ENCODE data around the gene CARS1.

Gene CARS1

GRCh38 chr11:3055891-3056290 is 1.3 kb downstream of the CARS1 start:
- H3K79me2 ChIP-seq (ENCODE audit: low read length): peaks cover 59% of the 10 kb centered on the region
- no peaks in the 10 kb centered on the region for H3K9me2 ChIP-seq (replicated peaks; ENCODE audit: insufficient read depth, low read length)
- peaks cover 4% of the 10 kb centered on the region; the same call in 1 of the 2 replicates for H3F3A ChIP-seq (ENCODE audit: insufficient read depth, low read length)
- H3K27me3 ChIP-seq (replicated peaks; ENCODE audit: insufficient read depth, low read length): no peaks in the 10 kb centered on the region
- DNase-seq: no peak
- peak overlapping the region; percentile 91 for H3K4me2 ChIP-seq (ENCODE audit: low read depth, low read length)
- no peak overlapping the region for H3K27ac ChIP-seq (ENCODE audit: low read length)
- H2AFZ ChIP-seq (ENCODE audit: low read length): no peak overlapping the region
- no peaks in the 10 kb centered on the region for H3K9me3 ChIP-seq (replicated peaks; ENCODE audit: insufficient read depth, low read length)
- no peaks in the 10 kb centered on the region for H3K36me3 ChIP-seq (replicated peaks; ENCODE audit: insufficient read depth, low read length)
- peak overlapping the region; percentile 100 for H3K4me3 ChIP-seq (ENCODE audit: low read length)
- peaks cover 16% of the 10 kb centered on the region for H3K4me1 ChIP-seq (ENCODE audit: low read length)
- H4K20me1 ChIP-seq (ENCODE audit: insufficient read depth, low read length): no peaks in the 10 kb centered on the region
- H3K9ac ChIP-seq (ENCODE audit: low read length): peak overlapping the region; percentile 98; the same call in 1 of the 2 replicates
- TF ChIP-seq, protein P1, sequence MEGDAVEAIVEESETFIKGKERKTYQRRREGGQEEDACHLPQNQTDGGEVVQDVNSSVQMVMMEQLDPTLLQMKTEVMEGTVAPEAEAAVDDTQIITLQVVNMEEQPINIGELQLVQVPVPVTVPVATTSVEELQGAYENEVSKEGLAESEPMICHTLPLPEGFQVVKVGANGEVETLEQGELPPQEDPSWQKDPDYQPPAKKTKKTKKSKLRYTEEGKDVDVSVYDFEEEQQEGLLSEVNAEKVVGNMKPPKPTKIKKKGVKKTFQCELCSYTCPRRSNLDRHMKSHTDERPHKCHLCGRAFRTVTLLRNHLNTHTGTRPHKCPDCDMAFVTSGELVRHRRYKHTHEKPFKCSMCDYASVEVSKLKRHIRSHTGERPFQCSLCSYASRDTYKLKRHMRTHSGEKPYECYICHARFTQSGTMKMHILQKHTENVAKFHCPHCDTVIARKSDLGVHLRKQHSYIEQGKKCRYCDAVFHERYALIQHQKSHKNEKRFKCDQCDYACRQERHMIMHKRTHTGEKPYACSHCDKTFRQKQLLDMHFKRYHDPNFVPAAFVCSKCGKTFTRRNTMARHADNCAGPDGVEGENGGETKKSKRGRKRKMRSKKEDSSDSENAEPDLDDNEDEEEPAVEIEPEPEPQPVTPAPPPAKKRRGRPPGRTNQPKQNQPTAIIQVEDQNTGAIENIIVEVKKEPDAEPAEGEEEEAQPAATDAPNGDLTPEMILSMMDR (IDR thresholded peaks at IDR 0.05; ENCODE audit: low read length): no peak
- TF ChIP-seq EZH2phosphoT487 (IDR thresholded peaks at IDR 0.05; ENCODE audit: low read length): no peak
- TF ChIP-seq EZH2 (optimal IDR thresholded peaks at IDR 0.05; ENCODE audit: low read depth, low read length): no peak

- Histone ChIP-seq H3F3A (ENCODE audit: insufficient read depth, low read length) (peaks cover 22% of the 10 kb centered on the region), H3K27ac (ENCODE audit: low read length) (no peak overlapping the region), H3K9me2 (replicated peaks; ENCODE audit: insufficient read depth, low read length) (no peaks in the 10 kb centered on the region), H3K9me3 (replicated peaks; ENCODE audit: insufficient read depth, low read length) (no peaks in the 10 kb centered on the region), H3K79me2 (ENCODE audit: low read length) (peaks cover 89% of the 10 kb centered on the region), H4K20me1 (ENCODE audit: insufficient read depth, low read length) (no peaks in the 10 kb centered on the region), H3K36me3 (replicated peaks; ENCODE audit: insufficient read depth, low read length) (no peaks in the 10 kb centered on the region), H2AFZ (ENCODE audit: low read length) (no peak overlapping the region), H3K4me1 (ENCODE audit: low read length) (peaks cover 31% of the 10 kb centered on the region), H3K9ac (ENCODE audit: low read length) (no peak overlapping the region), H3K4me3 (ENCODE audit: low read length) (no peak overlapping the region), H3K4me2 (ENCODE audit: low read depth, low read length) (no peak overlapping the region), H3K27me3 (replicated peaks; ENCODE audit: insufficient read depth, low read length) (no peaks in the 10 kb centered on the region)
- TF ChIP-seq EZH2phosphoT487 (IDR thresholded peaks at IDR 0.05; ENCODE audit: low read length): no peak
- no peak for TF ChIP-seq EZH2 (optimal IDR thresholded peaks at IDR 0.05; ENCODE audit: low read depth, low read length)
- TF ChIP-seq, protein P1 (IDR thresholded peaks at IDR 0.05; ENCODE audit: low read length): no peak
- DNase-seq: no peak
Measured at GRCh38 chr11:3052567-3052966, 4.7 kb downstream of the CARS1 start.

- Histone ChIP-seq H3K27ac (ENCODE audit: low read length) (no peak overlapping the region), H3F3A (ENCODE audit: insufficient read depth, low read length) (peaks cover 22% of the 10 kb centered on the region), H3K9ac (ENCODE audit: low read length) (no peak overlapping the region), H2AFZ (ENCODE audit: low read length) (no peak overlapping the region), H3K27me3 (replicated peaks; ENCODE audit: insufficient read depth, low read length) (no peaks in the 10 kb centered on the region), H3K79me2 (ENCODE audit: low read length) (peaks cover 93% of the 10 kb centered on the region), H3K9me3 (replicated peaks; ENCODE audit: insufficient read depth, low read length) (no peaks in the 10 kb centered on the region), H3K36me3 (replicated peaks; ENCODE audit: insufficient read depth, low read length) (no peaks in the 10 kb centered on the region), H4K20me1 (ENCODE audit: insufficient read depth, low read length) (no peaks in the 10 kb centered on the region), H3K4me3 (ENCODE audit: low read length) (no peak overlapping the region), H3K4me1 (ENCODE audit: low read length) (peaks cover 31% of the 10 kb centered on the region), H3K9me2 (replicated peaks; ENCODE audit: insufficient read depth, low read length) (no peaks in the 10 kb centered on the region), H3K4me2 (ENCODE audit: low read depth, low read length) (no peak overlapping the region)
- TF ChIP-seq EZH2phosphoT487 (IDR thresholded peaks at IDR 0.05; ENCODE audit: low read length) (no peak), EZH2 (optimal IDR thresholded peaks at IDR 0.05; ENCODE audit: low read depth, low read length) (no peak)
- TF ChIP-seq, protein P1 (IDR thresholded peaks at IDR 0.05; ENCODE audit: low read length): no peak
- no peak for DNase-seq
Measured at GRCh38 chr11:3052109-3052479, 5.1 kb downstream of the CARS1 start.
